ENCODE measurements around the gene CSNK1D. TPM values are rescaled to one million over a fixed set of nuclear protein-coding genes. Genes with fewer than 3 reads are reported as not detected.
"Not testable (repeated sequence)": the region's sequence is repeated elsewhere in the genome, so short reads cannot be mapped to it uniquely, and the experiment has no call there.

Gene CSNK1D
- total RNA-seq, 1 experiment from 2014 or later, result 58.5 TPM

DNA sequence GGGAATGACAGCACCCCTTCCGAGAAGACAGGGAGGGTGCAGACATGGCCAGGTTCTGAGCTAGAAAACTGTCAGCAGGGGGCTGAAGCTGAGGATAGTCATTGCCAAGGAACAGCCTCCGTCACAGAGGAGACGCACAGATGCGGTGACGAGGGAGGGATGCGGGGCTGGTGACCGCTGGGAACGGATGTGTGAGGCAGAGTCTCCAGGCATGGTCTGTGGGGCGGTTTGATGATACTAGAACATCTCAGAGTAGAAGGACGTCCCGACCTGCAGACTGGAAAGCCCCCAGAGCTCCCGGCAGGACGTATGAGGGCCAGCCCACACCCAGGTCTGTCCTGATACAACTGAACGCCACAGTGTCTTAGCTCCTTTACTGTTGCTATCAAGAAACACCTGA, 1.8 kb upstream of the CSNK1D start:
- DNase-seq (ENCODE audit: low read depth), result no peak

GRCh38 chr17:82274134-82275020, 877 bp upstream of the CSNK1D start:
- DNase-seq (ENCODE audit: low read depth), result no peak

DNA sequence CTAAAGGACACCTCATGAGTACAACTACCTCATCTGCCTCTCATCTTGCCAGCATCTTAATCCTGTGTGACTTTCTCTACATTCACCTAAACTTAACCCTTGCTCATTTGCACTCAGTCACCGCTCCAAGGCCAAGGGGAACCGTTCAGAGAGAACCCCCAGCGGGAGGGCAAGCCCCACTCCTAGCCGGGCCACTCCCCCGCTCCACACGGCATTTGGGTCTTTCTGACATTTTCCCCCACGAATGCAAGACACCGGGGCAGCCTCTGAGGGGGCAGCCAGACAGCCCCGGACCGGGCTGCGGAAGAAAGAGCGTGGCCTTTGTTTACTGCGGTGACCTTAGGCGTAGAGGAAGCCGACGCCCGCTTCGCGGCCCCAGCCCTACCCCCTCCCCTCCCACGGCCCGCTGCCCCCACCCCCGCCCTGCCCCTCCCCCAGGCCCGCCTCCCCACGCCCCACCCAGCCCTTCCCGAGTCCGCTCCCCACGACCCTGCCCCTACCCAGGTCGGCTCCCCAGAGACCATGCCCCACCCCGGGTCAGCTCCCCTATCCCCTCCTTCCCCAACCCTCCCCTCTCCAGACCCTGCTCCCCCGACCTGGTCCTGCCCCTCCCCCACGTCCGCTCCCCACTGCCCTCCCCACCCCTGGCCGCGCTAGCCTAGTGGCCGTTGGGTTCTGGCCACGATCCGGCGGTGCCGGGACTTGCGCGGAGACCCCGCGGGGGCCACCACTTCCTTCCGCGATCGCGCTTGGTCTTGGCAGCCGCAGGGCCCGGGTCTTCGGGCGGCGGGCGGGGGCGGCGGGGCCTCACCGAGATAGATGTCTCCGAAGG, 789 bp downstream of the CSNK1D start:
- DNase-seq (ENCODE audit: low read depth), result no peak

- no peak for DNase-seq (ENCODE audit: low read depth)
Observed at GRCh38 chr17:82271401-82271800, 2.1 kb downstream of the CSNK1D start.

DNA sequence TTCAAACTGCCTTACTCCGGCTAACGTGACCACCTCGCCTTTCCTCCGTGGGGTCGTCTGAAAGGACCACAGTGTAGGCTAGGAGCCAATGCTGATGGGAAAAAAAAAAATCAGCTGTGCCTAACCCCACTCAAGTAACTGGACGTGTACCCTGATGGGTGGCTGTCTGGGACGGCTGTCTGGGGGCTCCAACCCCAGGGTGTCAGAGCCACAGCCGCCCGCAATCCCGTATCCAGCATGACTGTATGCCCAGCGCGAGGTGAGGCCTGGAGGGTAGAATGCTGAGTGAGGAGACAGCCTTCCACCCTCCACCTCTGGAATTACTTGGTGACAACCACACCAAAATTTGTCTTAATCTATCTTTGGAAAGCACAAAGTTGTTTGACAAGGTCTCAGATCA, 2.8 kb downstream of the CSNK1D start:
- DNase-seq (ENCODE audit: low read depth), result no peak

DNA sequence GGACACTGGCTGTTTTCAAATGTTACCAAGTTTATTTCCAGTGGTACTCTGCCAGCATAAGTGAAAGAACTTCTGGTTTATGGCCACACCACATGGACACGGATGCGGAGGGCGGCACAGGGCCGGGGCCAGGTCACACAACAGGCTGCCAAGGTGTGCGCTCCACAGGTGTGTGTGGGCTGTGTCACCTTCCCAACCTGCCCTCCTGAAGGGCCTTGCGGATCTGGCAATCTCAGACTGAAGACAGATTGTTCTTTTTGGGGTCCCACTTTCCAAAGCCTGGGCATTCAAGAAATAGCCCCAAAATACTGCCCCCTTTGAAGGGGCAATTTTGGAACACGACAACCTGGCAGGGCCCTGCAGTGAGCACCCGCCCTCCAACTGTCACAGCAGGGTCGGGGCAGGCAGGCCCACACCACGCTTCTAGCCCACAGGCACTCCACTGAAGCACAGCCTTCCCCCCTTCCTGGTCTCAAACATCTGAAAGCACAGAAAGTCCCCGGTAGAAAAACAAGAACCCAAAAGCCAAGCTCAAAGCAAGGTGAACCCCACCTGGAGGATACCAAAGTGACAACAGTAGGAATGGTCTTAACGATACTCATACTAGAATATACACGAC, 3.5 kb downstream of the CSNK1D start:
- no peak for DNase-seq (ENCODE audit: low read depth)

DNA sequence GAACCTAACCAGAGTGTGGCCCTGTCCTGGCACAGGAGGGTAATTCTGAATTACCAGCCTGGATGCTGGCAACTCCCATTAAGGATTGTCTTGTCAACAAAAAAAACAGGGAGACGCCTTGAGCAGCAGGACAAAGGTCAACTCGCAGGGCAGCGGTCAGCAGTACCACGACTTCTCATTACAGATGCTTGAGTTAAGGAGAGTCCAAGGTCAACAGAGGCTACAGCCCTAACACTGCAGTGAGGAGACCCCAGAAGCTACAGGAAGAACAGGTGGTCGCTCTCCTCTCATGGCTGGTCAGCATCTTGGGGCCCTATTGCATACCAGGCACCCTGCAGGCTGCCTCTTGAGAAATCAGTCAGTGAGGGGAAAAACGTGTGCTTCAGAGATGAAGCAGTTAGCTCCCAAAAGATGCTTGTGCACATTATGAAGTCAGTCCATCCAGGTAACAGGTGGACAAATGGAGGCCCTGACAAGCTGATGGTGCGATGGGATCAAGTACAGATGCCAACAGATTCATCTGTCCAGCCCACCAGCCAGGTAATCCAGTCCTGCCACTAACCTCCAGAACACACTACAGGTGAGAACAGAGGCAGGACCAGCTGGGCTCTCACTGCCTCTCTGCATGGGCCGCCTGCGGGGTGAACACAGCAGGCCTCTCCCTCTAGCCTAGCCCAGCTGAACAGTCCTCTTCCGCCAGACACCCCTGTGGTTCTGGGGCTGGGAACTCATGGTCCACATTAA, 4.2 kb downstream of the CSNK1D start:
- no peak for DNase-seq (ENCODE audit: low read depth)

GRCh38 chr17:82267575-82268379, 5.7 kb downstream of the CSNK1D start:
- DNase-seq (ENCODE audit: low read depth), result peak; percentile 90

DNA sequence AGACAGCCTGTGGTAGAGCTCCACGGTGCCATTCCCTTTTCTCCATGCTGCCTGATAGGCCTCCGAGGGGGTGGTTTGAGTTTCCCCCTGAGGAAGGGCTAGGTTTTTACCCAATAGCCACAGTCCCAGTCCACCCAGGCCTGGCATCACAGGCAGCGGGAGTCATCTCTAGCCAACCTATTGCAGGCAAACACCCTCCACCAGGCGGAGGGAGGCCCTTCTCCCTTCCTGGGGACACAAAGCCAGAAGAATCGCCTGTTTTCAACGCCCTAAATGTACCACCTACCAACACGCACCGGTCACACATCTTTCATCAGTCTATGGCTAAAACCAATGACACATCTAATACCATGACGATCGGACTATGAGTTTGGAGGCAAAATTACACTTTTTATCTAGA, 7.4 kb downstream of the CSNK1D start:
- DNase-seq (ENCODE audit: low read depth), result no peak

DNA sequence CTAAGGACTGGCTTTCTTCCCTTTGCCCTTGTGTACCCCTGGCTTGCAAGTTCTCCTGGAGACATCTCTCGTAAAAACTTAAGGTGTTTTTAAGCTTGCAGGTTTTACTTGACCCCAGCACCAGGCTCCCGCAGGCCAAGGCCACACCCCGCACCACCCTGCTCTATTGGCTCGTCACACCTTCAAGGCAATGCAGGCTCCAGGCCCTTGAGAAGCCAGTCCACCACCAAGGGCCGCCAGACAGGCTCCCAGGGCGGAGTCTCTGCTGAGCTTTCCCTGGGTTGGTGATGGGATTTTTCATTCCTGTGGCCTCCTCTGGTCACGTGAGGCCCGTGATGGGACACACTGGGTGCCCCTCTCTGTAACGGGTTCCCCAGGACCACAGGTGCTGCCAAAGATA, 9.9 kb downstream of the CSNK1D start:
- no peak for DNase-seq (ENCODE audit: low read depth)

- DNase-seq (ENCODE audit: low read depth), result no peak
Observed at GRCh38 chr17:82262344-82262743, 11.2 kb downstream of the CSNK1D start.

GRCh38 chr17:82259972-82260961, 13.2 kb downstream of the CSNK1D start:
- DNase-seq (ENCODE audit: low read depth), result not testable (repeated sequence)

DNA sequence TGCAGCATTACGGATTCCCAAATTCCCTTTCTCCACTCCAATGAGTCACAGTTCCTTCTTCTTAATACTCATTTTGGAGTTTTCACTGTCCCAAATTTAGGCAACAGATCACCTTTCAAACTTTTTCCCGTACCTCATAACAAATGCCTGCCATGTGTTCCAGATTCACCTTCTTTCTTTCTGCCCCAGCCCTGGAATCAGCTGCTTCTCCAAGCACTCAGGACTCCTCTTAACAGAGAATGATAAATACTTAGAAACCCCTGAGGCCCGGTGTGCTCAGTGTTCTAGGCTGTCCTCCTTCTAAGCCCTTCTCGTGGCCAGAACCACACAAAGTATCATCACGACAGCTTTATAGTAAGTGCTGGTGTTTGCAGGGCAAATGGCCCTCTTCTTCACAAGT, 14.9 kb downstream of the CSNK1D start:
- no peak for DNase-seq (ENCODE audit: low read depth)

DNA sequence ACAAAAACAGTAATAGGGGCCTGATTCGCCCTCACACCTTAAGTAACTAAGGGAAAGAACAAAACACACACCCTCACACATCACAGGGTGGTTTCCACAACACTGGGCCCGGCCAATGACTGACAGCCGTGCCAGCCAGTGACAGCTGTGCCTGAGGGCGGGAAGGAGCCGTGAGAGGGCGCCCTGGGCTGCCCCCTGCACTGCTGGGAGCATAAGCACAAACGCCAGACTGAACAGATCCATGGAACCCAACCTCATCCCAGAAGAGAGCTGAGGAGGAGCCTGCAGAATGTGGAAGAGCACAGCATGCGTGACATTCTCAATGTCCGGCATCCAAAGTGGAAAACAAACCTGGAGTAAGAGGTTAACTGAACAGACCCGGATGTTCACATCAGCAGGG, 16.0 kb downstream of the CSNK1D start:
- DNase-seq (ENCODE audit: low read depth), result no peak

- DNase-seq (ENCODE audit: low read depth), result no peak
Observed at GRCh38 chr17:82256242-82256885, 17.1 kb downstream of the CSNK1D start.

DNA sequence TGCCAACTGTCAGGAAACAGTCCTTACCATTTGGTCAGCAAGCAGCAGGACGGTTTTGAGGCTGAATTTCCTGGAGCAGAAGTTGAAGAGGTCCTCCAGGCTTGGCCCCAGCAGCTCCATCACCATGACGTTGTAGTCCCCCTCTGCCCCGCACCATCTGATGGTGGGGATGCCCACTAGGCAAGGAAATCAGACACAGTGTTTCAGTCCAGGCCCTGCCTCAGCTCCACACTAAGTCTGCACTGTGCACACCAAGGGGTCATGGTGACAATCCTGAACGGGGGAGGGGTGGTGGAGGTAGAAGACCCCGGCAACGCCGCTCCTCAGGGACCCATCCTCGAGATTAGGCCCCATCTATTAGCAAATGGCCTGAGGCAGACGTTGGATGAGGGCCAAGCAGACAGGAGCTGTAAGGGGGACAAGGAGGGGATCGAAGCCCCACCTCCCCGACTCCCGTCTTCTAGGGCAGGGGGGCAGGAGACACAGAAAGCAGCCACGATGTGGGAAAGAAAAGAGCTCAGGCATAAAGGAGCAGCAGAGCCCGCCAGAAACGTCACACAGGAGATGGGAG, 18.0 kb downstream of the CSNK1D start:
- DNase-seq (ENCODE audit: low read depth), result no peak

DNA sequence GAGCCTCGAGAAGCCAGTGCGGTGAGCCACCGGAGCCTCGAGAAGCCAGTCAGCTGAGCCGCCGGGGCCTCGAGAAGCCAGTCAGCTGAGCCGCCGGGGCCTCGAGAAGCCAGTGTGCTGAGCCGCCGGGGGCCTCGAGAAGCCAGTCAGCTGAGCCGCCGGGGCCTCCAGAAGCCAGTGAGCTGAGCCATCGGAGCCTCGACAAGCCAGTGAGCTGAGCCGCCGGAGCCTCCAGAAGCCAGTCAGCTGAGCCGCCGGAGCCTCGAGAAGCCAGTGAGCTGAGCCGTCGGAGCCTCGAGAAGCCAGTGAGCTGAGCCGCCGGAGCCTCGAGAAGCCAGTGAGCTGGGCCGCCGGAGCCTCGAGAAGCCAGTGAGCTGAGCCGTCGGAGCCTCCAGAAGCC, 18.8 kb downstream of the CSNK1D start:
- not testable (repeated sequence) for DNase-seq (ENCODE audit: low read depth)

DNA sequence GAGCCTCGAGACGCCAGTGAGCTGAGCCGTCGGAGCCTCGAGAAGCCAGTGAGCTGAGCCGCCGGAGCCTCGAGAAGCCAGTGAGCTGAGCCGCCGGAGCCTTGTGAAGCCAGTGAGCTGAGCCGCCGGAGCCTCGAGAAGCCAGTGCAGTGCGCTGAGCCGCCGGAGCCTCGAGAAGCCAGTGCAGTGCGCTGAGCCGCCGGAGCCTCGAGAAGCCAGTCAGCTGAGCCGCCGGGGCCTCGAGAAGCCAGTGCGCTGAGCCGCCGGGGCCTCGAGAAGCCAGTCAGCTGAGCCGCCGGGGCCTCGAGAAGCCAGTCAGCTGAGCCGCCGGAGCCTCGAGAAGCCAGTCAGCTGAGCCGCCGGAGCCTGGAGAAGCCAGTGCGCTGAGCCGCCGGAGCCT, 19.4 kb downstream of the CSNK1D start:
- DNase-seq (ENCODE audit: low read depth), result not testable (repeated sequence)
